MCF 10A (cell line): ENCODE data around the gene SLMAP. TPM values are rescaled to one million over a fixed set of nuclear protein-coding genes. Genes with fewer than 3 reads are reported as not detected.

ENCODE experiments used
- BruUV-seq: library from RNA; stranded (reverse); fragments of 400-500 nt; replicated peaks from 2 replicates; lab custom pipeline; 2021; lab: Mats Ljungman, UMichigan
- CTCF ChIA-PET: fragments of 300-600 bp; sonication (Branson Sonifier 250); formaldehyde crosslinking; extraction: SDS; loops from one replicate; lab custom pipeline; 2021; ENCODE audit warnings: antibody characterized with exemption, inconsistent platforms; lab: Yijun Ruan, JAX
- POLR2A ChIA-PET: fragments of 300-600, 350-650 bp; sonication (Branson Sonifier 250); formaldehyde crosslinking; extraction: SDS; loops from one replicate; lab custom pipeline; 2020; ENCODE audit warnings: antibody characterized with exemption, inconsistent platforms; lab: Yijun Ruan, JAX
- DNase-seq: peaks from one replicate; pipeline ENCODE4 v3.0.0-alpha.2; 2018; ENCODE audit not compliant: unreplicated experiment
- H3K27ac Mint-ChIP-seq: one replicate; pipeline ENCODE4 v1.8.0; 2022; ENCODE audit warnings: mild to moderate bottlenecking, low read depth, mixed read lengths; ENCODE audit not compliant: unreplicated experiment
- H3K27me3 Mint-ChIP-seq: one replicate; pipeline ENCODE4 v1.8.0; 2022; ENCODE audit warnings: mixed read lengths; ENCODE audit not compliant: insufficient read depth, unreplicated experiment
- H3K36me3 Mint-ChIP-seq: one replicate; pipeline ENCODE4 v1.8.0; 2022; ENCODE audit warnings: mild to moderate bottlenecking, moderate library complexity, mixed read lengths; ENCODE audit not compliant: insufficient read depth, unreplicated experiment
- H3K4me1 Mint-ChIP-seq: one replicate; pipeline ENCODE4 v1.8.0; 2022; ENCODE audit warnings: mixed read lengths; ENCODE audit not compliant: insufficient read depth, unreplicated experiment
- H3K4me3 Mint-ChIP-seq: one replicate; pipeline ENCODE4 v1.8.0; 2022; ENCODE audit warnings: mild to moderate bottlenecking, moderate library complexity, mixed read lengths; ENCODE audit not compliant: unreplicated experiment
- H3K9me3 Mint-ChIP-seq: one replicate; pipeline ENCODE4 v1.8.0; 2022; ENCODE audit warnings: mixed read lengths; ENCODE audit not compliant: unreplicated experiment
- CTCF ChIP-seq: fragments of 200-600 bp; IDR thresholded peaks from one replicate; pipeline ENCODE4 v1.8.0; 2022; ENCODE audit warnings: antibody characterized with exemption, mild to moderate bottlenecking; ENCODE audit not compliant: unreplicated experiment
- intact Hi-C: fragments of 100-400 bp; cut with micrococcal nuclease; formaldehyde crosslinking; loops from 2 replicates; pipeline ENCODE4 v1.14.1; 2022
- total RNA-seq: library from RNA; stranded (reverse); gene quantifications from 2 replicates; pipeline ENCODE4 v1.2.3, GENCODE V29; 2022

The SLMAP gene
- total RNA-seq, 1 experiment from 2014 or later, result 77.9 TPM

- H3K27ac Mint-ChIP-seq, result no peak overlapping the region
- peaks cover 64% of the 10 kb centered on the region for H3K36me3 Mint-ChIP-seq
These were observed 139.9 kb downstream of the SLMAP start for GRCh38 chr3:57896031-57896430.

GRCh38 chr3:57896691-57897090, 140.6 kb downstream of the SLMAP start:
- DNase-seq, result no peak
- POLR2A ChIA-PET, result no interaction called here
- Mint-ChIP-seq H3K9me3 (no peaks in the 10 kb centered on the region), H3K27ac (no peak overlapping the region), H3K4me3 (no peak overlapping the region), H3K4me1 (no peaks in the 10 kb centered on the region), H3K27me3 (no peaks in the 10 kb centered on the region), H3K36me3 (peaks cover 64% of the 10 kb centered on the region)
- no peak for TF ChIP-seq CTCF
- intact Hi-C loops, result no loop called here
- CTCF ChIA-PET, result no interaction called here
- no TSS peak for BruUV-seq

More at GRCh38 chr3:57896031-57896430, 139.9 kb downstream of the SLMAP start:
- no TSS peak for BruUV-seq
- H3K9me3 Mint-ChIP-seq, result no peaks in the 10 kb centered on the region
- H3K27me3 Mint-ChIP-seq, result no peaks in the 10 kb centered on the region
- TF ChIP-seq CTCF, result no peak
- intact Hi-C loops, result no loop called here
- H3K4me1 Mint-ChIP-seq, result no peaks in the 10 kb centered on the region
- ChIA-PET POLR2A (interaction anchor here (0.5 kb wide), 1 partner anchor 15 kb away, joined by 3 read pairs; no protein-coding TSS in a partner anchor), CTCF (interaction anchor here (0.7 kb wide), 1 partner anchor 200 kb away, joined by 4 read pairs; no protein-coding TSS in a partner anchor)
- H3K4me3 Mint-ChIP-seq, result no peak overlapping the region
- no peak for DNase-seq

GRCh38 chr3:57900786-57901185, 144.7 kb downstream of the SLMAP start:
- Mint-ChIP-seq H3K36me3 (peaks cover 49% of the 10 kb centered on the region), H3K4me1 (no peaks in the 10 kb centered on the region), H3K27me3 (no peaks in the 10 kb centered on the region), H3K9me3 (no peaks in the 10 kb centered on the region), H3K4me3 (no peak overlapping the region), H3K27ac (no peak overlapping the region)
- TF ChIP-seq CTCF, result no peak
- CTCF ChIA-PET, result no interaction called here
- BruUV-seq, result no TSS peak
- intact Hi-C loops, result no loop called here
- POLR2A ChIA-PET, result no interaction called here
- no peak for DNase-seq

GRCh38 chr3:57903124-57903890, 147.2 kb downstream of the SLMAP start:
- intact Hi-C loops, result no loop called here
- H3K9me3 Mint-ChIP-seq, result no peaks in the 10 kb centered on the region
- H3K27me3 Mint-ChIP-seq, result no peaks in the 10 kb centered on the region
- ChIA-PET CTCF (interaction anchor here (0.6 kb wide), 1 partner anchor 54 kb away, joined by 3 read pairs; no protein-coding TSS in a partner anchor), POLR2A (interaction anchor here (1.1 kb wide), 1 partner anchor 7 kb away, joined by 3 read pairs; no protein-coding TSS in a partner anchor)
- TF ChIP-seq CTCF, result no peak
- no TSS peak for BruUV-seq
- H3K4me3 Mint-ChIP-seq, result no peak overlapping the region
- no peak for DNase-seq
- H3K27ac Mint-ChIP-seq, result no peak overlapping the region
- H3K4me1 Mint-ChIP-seq, result no peaks in the 10 kb centered on the region
- peaks cover 34% of the 10 kb centered on the region for H3K36me3 Mint-ChIP-seq
